Ectodermal cell (in vitro differentiated cells): ENCODE results near the gene ARMC10.
"Not testable (repeated sequence)": the region's sequence is repeated elsewhere in the genome, so short reads cannot be mapped to it uniquely, and the experiment has no call there.

ENCODE experiments used
- H3K27ac ChIP-seq: 2 replicates; pipeline ENCODE4 v1.7.0; 2013; ENCODE audit warnings: mild to moderate bottlenecking, low read depth, low read length; ENCODE audit not compliant: insufficient read depth, poor library complexity, severe bottlenecking
- H3K27me3 ChIP-seq: 2 replicates; pipeline ENCODE4 v1.7.0; 2013; ENCODE audit warnings: mild to moderate bottlenecking, low read length; ENCODE audit not compliant: insufficient read depth, control insufficient read depth, poor library complexity, severe bottlenecking
- H3K36me3 ChIP-seq: one replicate; pipeline ENCODE4 v1.7.0; 2013; ENCODE audit warnings: low read length; ENCODE audit not compliant: control insufficient read depth, insufficient read depth
- H3K4me1 ChIP-seq: one replicate; pipeline ENCODE4 v1.7.0; 2013; ENCODE audit warnings: low read length; ENCODE audit not compliant: control insufficient read depth, insufficient read depth
- H3K4me3 ChIP-seq: 2 replicates; pipeline ENCODE4 v1.7.0; 2013; ENCODE audit warnings: low read depth, low read length, control low read depth; ENCODE audit not compliant: insufficient read depth
- H3K9me3 ChIP-seq: 2 replicates; pipeline ENCODE4 v1.7.0; 2013; ENCODE audit warnings: mild to moderate bottlenecking, low read length, moderate library complexity; ENCODE audit not compliant: control insufficient read depth
- WGBS, 2 experiments: methylation state at CpG; one replicate each; pipeline ENCODE4 v1.1.7; 2013; ENCODE audit warnings: missing lambda C conversion rate in 2 of 2; 5-methylcytosine and 5-hydroxymethylcytosine counted together

Gene ARMC10

GRCh38 chr7:103077318-103077717 is 2.4 kb downstream of the ARMC10 start:
- H3K27ac ChIP-seq = no peak overlapping the region
- H3K4me3 ChIP-seq = no peak overlapping the region
- no peaks in the 10 kb centered on the region for H3K9me3 ChIP-seq
- no peaks in the 10 kb centered on the region for H3K36me3 ChIP-seq
- H3K4me1 ChIP-seq = no peaks in the 10 kb centered on the region
- no peaks in the 10 kb centered on the region for H3K27me3 ChIP-seq
- WGBS, 2 experiments = 96 to 100% methylated on average over 2 to 3 of the region's 3 CpGs

DNA sequence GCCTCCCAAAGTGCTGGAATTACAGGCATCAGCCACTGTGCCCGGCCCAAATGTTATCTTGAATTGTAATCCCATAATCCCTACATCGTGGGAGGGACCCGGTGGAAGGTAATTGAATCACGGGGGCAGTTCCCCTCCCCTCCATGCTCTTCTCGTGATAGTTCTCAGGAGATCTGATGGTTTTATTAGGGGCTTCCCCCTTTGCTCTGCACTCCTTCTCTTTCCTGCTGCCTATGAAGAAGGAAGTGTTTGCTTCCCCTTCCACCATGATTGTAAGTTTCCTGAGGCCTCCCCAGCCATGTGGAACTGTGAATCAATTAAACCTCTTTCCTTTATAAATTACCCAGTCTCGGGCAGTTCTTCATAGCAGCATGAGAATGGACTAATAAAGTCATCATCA is 3.3 kb downstream of the ARMC10 start:
- not testable (repeated sequence) for H3K9me3 ChIP-seq, H3K4me3 ChIP-seq, H3K4me1 ChIP-seq, H3K36me3 ChIP-seq, H3K27me3 ChIP-seq, H3K27ac ChIP-seq
- WGBS, 2 experiments = 91 to 95% methylated on average over 5 to 6 of the region's 6 CpGs

DNA sequence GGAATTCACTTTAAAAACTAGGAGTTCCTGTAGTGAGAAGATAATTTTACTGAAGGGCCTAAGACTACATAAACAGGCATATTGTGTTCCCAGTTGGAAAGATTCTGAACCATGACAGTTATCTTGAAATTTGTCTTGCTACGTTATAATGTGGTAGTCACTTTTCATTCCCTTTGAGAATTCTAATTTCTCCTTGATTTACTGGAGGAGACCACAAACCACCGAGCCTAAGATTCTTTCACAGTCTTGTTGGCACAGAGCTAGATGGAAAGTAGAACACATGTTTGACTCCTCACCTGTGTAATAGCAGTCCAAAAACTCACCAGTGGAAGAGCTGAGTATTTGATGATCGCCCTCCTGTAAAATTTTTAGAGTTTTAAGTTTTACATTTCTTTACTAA is 4.9 kb downstream of the ARMC10 start:
- WGBS, 2 experiments = 97% methylated on average over 2 to 3 of the region's 3 CpGs

DNA sequence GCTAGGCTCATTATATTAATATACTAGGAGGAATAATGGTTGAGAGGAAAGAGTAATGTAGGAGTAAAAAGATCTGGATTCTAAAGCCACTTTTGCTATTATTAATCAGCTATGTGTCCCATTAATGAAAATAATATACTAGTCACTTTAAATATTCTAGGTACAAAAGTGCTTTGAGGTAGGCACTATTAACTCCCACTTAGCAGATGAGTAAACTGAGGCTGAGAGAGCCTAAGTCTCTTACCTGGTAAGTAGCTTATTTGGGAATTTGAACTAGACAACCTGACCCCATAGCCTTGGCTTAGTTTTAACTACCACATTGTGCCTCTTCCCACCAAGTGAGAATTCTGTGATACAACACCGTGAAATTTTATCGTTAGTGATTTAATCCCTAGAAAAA is 6.0 kb downstream of the ARMC10 start:
- H3K36me3 ChIP-seq = no peaks in the 10 kb centered on the region

More for the DNA sequence above, 4.9 kb downstream of the ARMC10 start:
- no peak overlapping the region for H3K27ac ChIP-seq
- H3K27me3 ChIP-seq = no peaks in the 10 kb centered on the region
- no peak overlapping the region for H3K4me3 ChIP-seq
- no peaks in the 10 kb centered on the region for H3K9me3 ChIP-seq
- no peaks in the 10 kb centered on the region for H3K36me3 ChIP-seq
- no peaks in the 10 kb centered on the region for H3K4me1 ChIP-seq

GRCh38 chr7:103082497-103082896 is 7.6 kb downstream of the ARMC10 start:
- 92 to 100% methylated on average over 1 of the region's 1 CpG for WGBS, 2 experiments
- Histone ChIP-seq H3K27ac (no peak overlapping the region), H3K36me3 (peaks cover 5% of the 10 kb centered on the region), H3K9me3 (no peaks in the 10 kb centered on the region), H3K27me3 (no peaks in the 10 kb centered on the region), H3K4me1 (no peaks in the 10 kb centered on the region), H3K4me3 (no peak overlapping the region)

More for the DNA sequence above, 6.0 kb downstream of the ARMC10 start:
- Histone ChIP-seq H3K4me3 (no peak overlapping the region), H3K4me1 (no peaks in the 10 kb centered on the region), H3K27ac (no peak overlapping the region), H3K27me3 (no peaks in the 10 kb centered on the region), H3K9me3 (no peaks in the 10 kb centered on the region)
- WGBS, 2 experiments = no CpG with 5 or more reads among the region's 2 CpGs

GRCh38 chr7:103083210-103083609 is 8.3 kb downstream of the ARMC10 start:
- H3K4me1 ChIP-seq = no peaks in the 10 kb centered on the region
- no peaks in the 10 kb centered on the region for H3K27me3 ChIP-seq
- H3K36me3 ChIP-seq = peaks cover 5% of the 10 kb centered on the region
- H3K9me3 ChIP-seq = no peaks in the 10 kb centered on the region
- no peak overlapping the region for H3K4me3 ChIP-seq
- WGBS, 2 experiments = 94 to 98% methylated on average over 2 to 3 of the region's 3 CpGs
- H3K27ac ChIP-seq = no peak overlapping the region

DNA sequence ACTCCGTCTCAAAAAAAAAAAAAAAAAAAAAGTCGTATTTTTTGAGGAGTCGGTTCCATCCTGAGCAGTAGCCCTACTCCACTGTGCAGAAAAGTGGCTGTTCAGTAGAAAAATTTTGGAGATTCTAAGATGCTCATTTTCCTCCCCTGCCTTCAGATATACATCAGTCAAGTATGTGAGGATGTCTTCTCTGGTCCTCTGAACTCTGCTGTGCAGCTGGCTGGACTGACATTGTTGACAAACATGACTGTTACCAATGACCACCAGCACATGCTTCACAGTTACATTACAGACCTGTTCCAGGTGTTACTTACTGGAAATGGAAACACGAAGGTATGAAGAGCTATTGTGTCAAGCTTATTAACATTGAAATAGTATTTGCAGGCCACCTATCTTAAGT is 17.4 kb downstream of the ARMC10 start:
- WGBS, 2 experiments = 67 to 70% methylated on average over 3 to 4 of the region's 4 CpGs
- not testable (repeated sequence) for H3K27me3 ChIP-seq, H3K9me3 ChIP-seq, H3K27ac ChIP-seq, H3K4me3 ChIP-seq, H3K4me1 ChIP-seq
- H3K36me3 ChIP-seq = peaks cover 25% of the 10 kb centered on the region

DNA sequence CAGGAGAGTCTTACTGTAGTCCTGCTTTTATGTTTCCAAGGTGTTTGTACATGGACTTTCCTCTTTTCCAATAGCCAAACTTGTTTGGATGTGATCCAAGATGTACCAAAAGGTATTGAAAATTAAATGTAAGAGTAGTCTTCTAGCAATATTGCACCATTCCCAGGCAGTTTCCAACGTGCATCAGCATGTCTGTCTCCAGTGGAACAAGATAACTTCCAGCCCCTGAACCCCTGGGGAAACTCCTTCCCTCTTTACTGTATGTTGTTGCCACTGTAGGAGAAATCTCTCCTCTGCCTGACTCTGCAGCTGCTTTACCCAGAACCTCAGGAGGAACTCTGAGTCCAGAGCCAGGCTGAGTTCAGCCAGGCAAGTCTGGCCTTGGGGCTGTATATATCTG is 18.5 kb downstream of the ARMC10 start:
- no peak overlapping the region for H3K27ac ChIP-seq
- 82 to 84% methylated on average over 1 of the region's 1 CpG for WGBS, 2 experiments
- no peak overlapping the region for H3K4me3 ChIP-seq
- H3K27me3 ChIP-seq = no peaks in the 10 kb centered on the region
- no peaks in the 10 kb centered on the region for H3K4me1 ChIP-seq
- H3K36me3 ChIP-seq = peaks cover 25% of the 10 kb centered on the region
- no peaks in the 10 kb centered on the region for H3K9me3 ChIP-seq

GRCh38 chr7:103094102-103094501 is 19.2 kb downstream of the ARMC10 start:
- Histone ChIP-seq H3K27me3 (no peaks in the 10 kb centered on the region), H3K9me3 (no peaks in the 10 kb centered on the region), H3K4me3 (no peak overlapping the region), H3K4me1 (no peaks in the 10 kb centered on the region), H3K27ac (no peak overlapping the region), H3K36me3 (peaks cover 20% of the 10 kb centered on the region)
- WGBS, 2 experiments = 64 to 100% methylated on average over 1 to 3 of the region's 3 CpGs

DNA sequence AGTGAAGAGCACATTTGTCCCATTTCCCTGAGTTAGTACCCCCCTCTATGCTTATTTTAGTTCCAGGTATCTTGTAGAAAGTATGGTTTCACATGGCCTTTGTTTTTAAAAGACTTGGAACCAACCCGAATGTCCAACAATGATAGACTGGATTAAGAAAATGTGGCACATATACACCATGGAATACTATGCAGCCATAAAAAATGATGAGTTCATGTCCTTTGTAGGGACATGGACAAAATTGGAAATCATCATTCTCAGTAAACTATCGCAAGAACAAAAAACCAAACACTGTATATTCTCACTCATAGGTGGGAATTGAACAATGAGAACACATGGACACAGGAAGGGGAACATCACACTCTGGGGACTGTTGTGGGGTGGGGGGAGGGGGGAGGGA is 20.6 kb downstream of the ARMC10 start:
- H3K9me3 ChIP-seq, H3K4me3 ChIP-seq, H3K27ac ChIP-seq, H3K27me3 ChIP-seq, H3K4me1 ChIP-seq: not testable (repeated sequence)
- WGBS, 2 experiments = 88% methylated on average over 1 of the region's 2 CpGs; no CpG with 5 or more reads in 1 of the 2 experiments
- peaks cover 14% of the 10 kb centered on the region for H3K36me3 ChIP-seq

GRCh38 chr7:103097041-103097440 is 22.1 kb downstream of the ARMC10 start:
- Histone ChIP-seq H3K27me3 (no peaks in the 10 kb centered on the region), H3K4me1 (no peaks in the 10 kb centered on the region), H3K9me3 (no peaks in the 10 kb centered on the region), H3K36me3 (peaks cover 7% of the 10 kb centered on the region), H3K4me3 (no peak overlapping the region), H3K27ac (no peak overlapping the region)
- 96 to 97% methylated on average over 1 of the region's 2 CpGs for WGBS, 2 experiments
